KBM-7 (cell line): ENCODE results near the gene CPM.

Experiments
- DNase-seq: peaks from one replicate; pipeline ENCODE4 v3.0.0-alpha.2; 2015
- in situ Hi-C: fragments of 300-500 bp; cut with MboI; formaldehyde crosslinking; loops from 2 replicates; pipeline ENCODE4 v1.14.3; 2020; ENCODE audit warnings: low sequenced_read_pairs, low pct_unique_long_range_greater_than_20kb, mixed read lengths

The CPM gene

DNA sequence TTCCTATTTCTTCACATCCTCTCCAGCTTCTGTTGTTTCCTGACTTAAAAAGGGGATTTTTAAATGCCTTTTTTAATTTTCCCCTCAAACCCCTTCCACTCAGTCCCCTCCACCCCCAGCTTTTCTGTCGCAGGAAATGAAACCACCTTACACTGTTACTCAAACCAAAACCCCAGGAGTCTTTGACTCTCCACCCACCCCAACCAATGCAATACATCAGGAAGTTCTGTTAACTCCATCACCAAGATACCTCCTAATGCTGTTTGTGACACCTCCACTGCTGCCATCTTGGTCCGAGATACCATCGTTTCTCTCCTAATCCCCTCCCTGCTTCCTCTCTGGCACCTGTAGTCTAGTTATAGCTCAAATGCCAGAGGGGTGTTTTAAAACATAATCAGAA is 25.4 kb upstream of the CPM start:
- DNase-seq: no peak
- in situ Hi-C loops: no loop called here

DNA sequence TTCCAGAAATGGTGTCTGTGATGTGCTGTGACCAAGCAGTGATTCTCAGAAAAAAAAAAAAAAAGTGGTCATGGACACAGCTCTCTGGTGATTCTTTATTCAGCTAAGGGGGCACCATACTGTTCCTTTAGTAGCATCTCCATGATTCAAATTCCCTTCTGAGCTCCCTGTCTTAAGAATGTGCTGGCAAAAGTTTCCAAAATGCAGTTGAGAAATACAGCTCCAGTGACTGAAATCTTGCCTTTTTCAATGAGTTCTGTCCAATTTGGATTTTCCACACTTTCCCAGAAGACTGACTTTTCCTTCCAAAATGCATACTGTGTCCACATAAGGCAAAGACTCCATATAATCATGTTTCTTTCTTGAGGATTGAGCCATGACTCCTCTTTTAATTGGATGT is 24.3 kb upstream of the CPM start:
- in situ Hi-C loops: no loop called here
- no peak for DNase-seq

DNA sequence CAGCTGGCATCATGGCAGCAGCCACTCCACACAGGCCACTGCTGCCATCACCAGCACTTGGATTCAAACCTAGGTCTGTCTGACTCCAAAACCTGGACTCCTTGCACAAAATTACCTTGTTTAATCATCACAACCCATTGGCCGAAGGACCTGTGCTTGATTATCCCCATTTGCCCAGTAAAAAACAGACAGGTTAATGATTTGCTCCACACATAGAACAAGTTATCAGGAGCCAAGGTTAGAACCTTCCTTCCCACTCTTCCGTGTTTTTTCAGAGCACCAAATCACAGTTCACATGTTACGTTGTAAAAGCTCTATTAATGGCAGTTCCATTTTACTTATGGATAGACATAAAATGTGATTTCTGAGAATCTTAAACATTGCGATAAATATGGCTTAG is 23.5 kb upstream of the CPM start:
- in situ Hi-C loops: no loop called here
- DNase-seq: no peak

DNA sequence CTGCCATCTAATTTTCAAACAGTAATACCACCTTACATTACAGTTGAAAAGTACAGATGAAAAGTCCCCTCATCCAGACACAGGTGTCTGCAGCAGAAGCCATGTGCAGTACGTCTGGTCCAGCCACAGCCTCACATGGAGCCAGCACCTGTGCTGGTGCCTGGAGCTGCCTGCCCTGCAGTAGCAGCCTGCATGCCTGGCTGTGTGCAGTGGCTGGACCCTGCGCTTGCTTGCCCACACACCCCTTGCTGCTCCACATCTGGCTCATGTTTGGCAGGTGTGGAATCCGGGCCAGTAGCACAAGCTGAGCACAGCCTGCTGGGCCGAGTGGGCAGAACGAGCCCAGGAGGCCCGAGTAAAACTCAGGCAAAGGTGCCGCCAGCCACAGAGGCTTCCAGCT is 21.8 kb upstream of the CPM start:
- in situ Hi-C loops: no loop called here
- no peak for DNase-seq

DNA sequence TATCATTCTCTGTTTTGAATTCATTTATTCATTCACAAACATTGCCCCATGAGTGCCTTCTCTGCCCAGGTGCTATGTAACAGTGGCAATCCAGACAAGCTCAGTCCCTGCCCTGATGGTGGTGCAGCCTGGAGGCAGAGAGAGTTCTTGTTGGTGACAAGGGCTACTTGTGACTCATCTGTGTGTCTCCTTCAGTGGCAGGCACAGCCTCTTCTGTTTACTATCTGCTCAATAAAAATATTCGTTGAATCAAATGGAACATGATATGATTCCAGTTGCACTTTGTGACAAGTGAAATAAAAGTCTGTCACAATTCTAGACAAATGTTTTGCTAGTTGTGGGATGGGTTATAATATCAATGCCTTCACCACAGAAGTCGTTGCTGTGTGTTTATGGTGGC is 20.6 kb upstream of the CPM start:
- no peak for DNase-seq
- in situ Hi-C loops: no loop called here

DNA sequence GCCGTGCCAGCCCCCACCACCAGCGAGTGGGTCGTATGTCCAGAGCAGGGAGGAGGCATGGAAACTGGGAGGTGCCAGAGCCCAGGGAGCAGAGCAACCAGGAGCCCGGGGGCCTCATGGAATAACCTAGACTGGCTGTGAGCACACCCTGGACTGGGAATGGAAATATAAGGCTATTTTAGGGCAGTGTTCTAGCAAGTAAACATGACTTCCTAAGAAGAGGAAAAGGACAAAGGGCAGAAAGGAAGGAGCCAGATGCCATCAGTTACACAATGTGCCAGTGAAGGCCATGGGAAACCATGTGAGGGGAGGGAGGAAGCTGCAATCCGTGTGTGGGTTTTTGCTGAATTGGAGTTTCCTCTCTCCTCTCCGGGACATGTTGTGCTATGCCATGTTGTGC is 18.7 kb upstream of the CPM start:
- no peak for DNase-seq
- in situ Hi-C loops: no loop called here

DNA sequence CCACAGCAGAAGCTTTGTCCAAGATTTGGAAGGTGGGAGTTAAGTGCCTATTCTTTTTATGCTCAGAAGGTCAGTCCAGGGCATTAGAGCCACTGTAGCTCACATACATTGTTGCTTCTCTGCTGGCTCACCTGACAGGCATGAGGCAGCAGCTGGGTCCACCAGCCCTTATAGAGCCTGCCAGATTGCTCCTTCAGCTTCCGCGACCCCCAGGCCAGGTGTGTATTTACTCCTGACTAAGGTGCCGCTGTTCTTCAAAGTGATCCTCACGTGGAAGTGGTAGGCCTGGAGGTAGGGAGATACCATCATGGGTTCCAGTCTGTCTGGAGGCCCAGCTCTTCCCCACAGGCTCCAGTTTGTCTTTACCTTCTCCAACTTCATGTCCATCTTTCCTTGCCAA is 17.5 kb upstream of the CPM start:
- in situ Hi-C loops: no loop called here
- DNase-seq: no peak

DNA sequence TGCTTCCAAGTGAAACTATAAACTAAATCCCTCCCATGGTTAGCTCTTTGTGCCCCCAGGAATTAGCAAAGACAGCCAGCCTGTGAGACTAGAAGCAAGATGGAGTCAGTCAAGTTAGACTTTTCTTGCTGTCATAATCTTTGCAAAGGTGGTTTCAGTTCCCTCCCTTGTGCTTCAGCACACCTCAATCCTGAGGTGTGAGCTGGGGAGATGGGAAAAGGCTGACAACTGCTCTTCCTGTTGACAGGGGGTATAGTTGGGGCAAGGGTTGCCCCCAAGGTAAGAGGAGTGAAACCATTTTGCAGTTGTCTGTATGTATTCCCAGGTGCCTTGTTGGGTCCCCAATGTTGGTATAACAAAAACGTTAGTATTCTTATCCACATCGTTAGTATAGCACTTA is 12.3 kb upstream of the CPM start:
- in situ Hi-C loops: no loop called here
- no peak for DNase-seq

DNA sequence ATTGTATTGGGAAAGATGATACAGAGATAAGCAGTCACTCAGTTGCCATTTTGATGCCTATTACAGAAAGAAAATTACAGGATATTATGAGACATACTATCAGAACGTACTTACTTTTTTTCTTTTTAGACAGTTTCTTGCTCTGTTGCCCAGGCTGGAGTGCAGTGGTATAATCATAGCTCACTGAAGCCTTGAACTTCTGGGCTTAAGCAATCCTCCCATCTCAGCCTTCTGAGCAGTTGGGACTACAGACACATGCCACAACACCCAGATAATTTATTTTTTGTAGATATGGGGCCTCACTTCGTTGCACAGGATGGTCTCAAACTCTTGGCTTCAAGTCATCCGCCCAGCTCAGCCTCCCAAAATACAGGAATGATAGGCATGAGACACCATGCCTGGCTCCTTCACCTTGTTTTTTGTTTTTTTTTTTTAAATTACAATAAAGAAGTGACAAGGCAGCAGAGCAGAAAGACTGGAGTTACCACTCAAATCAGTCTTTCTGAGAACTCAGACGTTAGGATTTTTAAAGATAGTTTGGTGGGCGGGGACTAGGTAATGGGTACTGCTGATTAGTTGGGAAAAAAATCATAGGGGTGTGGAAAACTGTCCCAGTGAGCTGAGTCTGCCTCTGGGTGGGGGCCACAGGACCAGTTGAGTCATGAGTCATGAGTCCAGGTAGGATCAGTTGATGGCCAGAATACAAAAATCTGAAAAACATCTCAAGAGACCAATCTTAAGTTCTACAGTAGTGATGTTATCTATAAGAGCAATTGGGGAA is 11.5 kb upstream of the CPM start:
- in situ Hi-C loops: no loop called here
- DNase-seq: no peak

DNA sequence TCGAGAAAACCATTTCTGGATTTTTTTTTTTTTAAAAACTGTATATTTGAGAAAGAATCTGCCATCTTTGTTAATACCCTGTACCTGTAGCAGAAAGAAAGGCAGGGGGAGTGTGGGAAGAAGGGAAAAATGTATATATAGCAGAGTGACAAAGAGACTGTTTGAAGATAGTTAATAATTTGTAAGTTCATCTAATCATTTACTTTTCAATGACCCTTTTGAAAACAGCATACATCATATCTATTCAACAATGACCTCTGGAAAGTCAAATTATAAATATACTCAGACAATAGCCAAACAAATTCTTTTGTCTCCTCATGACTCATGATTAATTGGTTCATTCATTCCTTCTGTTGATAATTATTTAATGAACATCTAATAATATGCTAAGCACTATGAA is 10.9 kb upstream of the CPM start:
- DNase-seq: no peak
- in situ Hi-C loops: no loop called here

DNA sequence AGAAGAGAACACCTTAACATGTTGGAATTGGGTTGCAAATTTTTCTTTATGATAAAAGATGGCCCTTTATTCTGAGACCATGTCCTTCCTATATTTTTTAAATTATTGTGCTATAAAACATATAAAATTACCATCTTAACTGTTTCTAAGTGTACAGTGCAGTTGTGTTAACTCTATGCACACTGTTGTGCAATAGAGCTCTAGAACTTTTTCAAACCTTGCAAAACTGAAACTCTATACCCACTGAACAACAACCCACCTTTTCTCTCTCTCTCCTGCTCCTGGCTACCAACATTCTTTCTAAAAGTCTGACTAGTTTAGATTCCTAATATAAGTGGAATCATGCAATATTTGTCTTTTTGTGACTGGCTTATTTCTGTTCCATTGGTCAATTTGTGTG is 7.8 kb upstream of the CPM start:
- in situ Hi-C loops: no loop called here
- DNase-seq: no peak

DNA sequence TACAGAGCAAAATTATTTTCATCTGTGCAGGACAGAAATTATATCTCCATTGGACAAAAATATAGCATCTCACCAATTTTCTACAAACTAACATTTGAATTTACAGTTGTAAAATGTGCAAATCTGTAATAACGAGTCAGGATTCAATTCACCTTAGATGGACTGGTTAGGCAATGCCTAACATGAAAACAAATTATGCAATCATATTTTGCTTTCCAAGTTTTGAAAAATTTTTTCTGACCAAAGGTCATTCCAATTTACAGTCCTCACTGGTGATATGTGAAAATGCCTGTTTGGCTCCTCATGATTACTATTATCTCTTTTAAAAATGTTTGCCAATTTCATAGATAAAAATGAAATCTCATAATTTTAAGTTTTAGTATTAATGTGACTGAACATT is 6.5 kb upstream of the CPM start:
- no peak for DNase-seq
- in situ Hi-C loops: no loop called here

DNA sequence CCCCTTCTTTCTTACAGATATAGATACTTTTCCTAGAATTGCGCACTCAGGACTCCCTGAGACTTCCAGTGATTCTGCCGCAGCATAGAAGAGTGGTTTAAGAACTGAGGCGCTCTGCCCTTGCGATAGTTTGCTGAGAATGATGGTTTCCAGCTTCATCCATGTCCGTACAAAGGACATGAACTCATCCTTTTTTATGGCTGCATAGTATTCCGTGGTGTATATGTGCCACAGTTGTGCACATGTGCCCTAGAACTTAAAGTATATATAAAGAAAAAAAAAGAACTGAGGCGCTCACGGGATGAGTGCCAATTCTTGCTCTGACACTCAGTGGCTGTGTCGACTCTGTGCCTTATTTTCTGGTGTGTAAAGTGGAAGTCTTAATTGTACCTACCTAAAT is 1.4 kb upstream of the CPM start:
- in situ Hi-C loops: no loop called here
- no peak for DNase-seq

DNA sequence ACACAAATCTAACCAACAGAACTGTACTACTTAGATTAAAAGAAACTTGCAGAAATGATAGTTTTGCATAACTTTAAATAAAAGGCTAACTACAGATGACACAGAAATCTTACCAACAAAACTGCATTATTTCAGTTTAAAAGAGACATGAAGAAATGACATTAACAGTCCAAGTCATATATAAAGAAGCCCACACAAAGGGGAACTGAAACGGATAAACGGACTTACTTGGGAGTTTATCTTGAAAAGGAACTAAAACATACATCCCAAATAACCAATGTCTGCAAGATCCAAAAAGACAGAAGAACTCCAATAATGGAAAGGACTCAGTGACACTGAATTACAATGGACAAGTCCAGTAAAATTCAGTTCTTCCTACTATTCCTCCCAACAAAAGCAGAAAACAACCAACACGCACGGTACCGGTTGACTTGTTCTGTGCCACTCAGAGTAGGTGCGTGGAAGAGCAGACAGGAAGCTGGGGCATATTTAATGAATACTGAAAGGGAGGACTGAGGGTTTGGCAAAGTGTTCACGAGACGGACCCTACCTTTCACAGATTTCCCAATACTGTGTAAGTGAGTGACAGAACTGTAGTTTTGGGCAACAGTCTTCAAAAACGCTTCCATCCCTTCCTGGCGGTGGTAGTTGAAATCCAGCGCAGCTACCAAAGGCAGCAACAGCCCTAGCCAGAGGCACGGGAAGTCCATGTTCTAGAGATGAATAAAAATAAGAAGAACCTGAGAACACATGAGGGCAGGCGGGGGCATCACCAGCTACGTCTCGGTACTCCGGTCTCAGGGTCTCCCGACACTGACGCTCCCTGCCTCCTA is 627 bp downstream of the CPM start:
- in situ Hi-C loops: no loop called here
- peak; percentile 62 for DNase-seq

DNA sequence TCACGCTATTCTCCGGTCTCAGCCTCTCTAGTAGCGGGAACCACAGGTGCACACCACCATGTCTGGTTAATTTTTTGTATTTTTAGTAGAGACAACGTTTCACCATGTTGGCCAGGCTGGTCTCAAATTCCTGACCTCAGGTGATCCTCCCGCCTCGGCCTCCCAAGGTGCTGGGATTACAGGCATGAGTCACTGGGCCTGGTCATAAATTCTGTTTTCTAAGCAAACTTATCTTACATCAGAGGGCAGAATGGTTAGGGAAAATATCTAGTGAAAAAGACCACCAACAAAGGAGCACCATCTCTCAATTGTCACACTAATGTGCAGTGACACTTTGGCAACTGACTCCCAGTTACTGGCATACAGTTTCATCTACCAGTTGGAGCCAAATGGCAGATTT is 2.8 kb downstream of the CPM start:
- no peak for DNase-seq
- in situ Hi-C loops: no loop called here

DNA sequence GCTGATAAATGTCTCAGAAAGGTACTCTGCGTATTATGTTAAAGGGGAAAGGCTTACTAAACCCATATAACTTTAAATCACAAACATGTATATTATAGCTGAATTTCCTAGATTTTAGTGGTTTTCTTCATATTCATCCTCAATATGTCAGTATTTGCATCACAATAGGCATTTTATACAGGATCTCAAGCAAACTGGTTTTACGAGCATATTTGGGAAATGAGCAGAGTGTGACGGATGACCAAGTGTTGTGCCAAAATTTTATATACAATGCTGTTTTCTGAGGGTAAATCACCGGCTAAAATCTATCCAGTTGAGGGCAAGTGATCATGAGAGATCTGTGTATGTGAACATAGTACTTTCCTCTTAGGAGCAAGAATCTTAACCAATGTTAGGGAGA is 8.4 kb downstream of the CPM start:
- DNase-seq: no peak
- in situ Hi-C loops: no loop called here

DNA sequence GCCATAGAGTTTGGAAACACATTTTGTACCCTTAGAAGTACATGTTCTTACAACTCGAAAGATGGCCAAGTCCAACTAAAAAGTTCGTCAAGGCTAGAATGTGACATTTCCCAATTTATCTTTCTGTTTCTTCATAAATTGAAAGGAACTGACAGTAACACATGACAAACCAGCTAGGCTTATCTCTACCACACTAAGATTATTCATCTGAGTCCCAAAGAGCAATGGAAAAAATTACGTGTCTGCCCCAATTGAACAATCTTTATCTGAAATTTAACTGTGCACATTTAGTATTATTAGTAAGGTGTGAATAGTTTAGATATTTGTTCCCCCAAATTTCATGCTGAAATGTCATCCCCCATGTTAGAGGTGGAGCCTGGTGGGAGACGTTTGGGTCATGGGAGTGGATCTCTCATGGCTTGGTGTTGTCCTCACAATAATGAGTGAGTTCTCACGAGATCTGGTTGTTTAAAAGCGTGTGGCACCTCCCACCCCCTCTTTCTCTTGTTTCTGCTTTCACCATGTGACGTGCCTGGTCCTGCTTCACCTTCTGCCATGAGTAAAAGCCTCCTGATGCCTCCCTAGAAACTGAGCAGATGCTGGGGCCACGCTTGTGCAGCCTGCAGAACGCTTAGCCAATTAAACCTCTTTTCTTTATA is 13.3 kb downstream of the CPM start:
- in situ Hi-C loops: no loop called here
- DNase-seq: no peak

DNA sequence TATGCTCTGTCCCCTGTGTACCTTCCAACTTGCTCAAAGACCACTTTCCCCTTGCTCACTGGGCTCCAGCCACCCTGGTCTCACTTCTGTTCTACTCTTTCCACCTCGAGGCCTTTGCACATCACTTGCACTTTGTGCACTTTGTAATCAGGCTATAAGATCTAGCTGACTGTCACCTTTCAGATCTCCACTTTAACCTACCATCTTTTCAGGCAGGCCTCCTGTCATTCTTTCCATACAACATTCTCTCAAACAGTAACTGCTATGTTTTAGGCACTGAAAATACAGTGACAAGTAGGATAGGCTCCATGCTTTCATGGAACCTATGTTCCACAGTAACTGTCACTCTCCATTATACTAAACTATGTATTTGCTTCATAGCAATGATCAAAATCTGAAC is 14.0 kb downstream of the CPM start:
- DNase-seq: no peak
- in situ Hi-C loops: no loop called here

DNA sequence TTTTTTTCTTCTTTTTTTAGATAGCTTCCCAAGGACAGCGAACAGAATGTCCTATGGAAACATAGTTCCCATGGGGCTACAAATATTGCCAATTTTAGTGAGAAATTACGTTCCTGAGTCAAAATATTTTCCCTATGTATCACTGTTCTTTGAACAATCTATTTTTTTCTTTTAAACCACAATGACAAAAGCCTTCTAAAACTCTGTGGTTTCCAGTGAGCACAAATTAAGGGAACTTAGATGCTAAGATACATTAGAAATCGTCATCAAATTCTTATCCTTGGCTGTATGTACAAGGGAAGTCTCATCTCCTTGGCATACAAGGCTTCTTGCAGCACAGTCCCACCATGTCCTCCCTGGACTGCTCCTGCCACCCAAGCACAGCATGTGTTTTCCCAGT is 17.9 kb downstream of the CPM start:
- DNase-seq: peak; percentile 14
- in situ Hi-C loops: no loop called here

DNA sequence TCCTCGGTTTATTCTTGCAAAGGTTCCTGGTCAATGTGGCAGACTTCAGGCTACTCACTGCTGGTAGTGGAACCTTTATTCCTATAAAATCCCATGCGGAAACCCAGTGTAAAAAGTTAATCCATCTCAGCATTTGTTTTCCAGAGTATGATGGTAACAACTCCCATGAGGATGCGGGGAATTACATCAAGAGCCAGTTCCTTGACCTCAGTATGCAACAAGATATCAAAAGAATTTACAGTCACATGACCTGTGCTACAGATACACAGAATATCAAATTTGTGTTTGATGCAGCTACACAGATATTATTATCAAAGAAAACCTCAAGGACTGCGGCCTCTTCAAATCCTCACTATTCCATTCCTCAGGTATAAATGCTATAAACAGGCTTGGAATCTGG is 19.3 kb downstream of the CPM start:
- DNase-seq: no peak
- in situ Hi-C loops: no loop called here
